ENCODE measurements around the gene MYO15B. TPM values are rescaled to one million over a fixed set of nuclear protein-coding genes. Genes with fewer than 3 reads are reported as not detected.

MYO15B gene
- polyA plus RNA-seq, 1 donor from 2014 or later, result 2.4 TPM

- H3K9ac ChIP-seq (ENCODE audit: low read length), result no peak overlapping the region
- no peak overlapping the region for H3K4me3 ChIP-seq (ENCODE audit: low read length)
- no peaks in the 10 kb centered on the region for H4K20me1 ChIP-seq (ENCODE audit: insufficient read depth)
- H3K9me2 ChIP-seq (ENCODE audit: insufficient read depth, low read length), result no peaks in the 10 kb centered on the region
- no peaks in the 10 kb centered on the region for H3K79me2 ChIP-seq (replicated peaks; ENCODE audit: insufficient read depth, low read length)
- no peaks in the 10 kb centered on the region for H3K36me3 ChIP-seq (ENCODE audit: insufficient read depth, low read length)
- no peaks in the 10 kb centered on the region for H3K27me3 ChIP-seq (ENCODE audit: insufficient read depth, low read depth, low read length)
- H3K9me3 ChIP-seq (ENCODE audit: low read length), result no peaks in the 10 kb centered on the region
- H3K4me2 ChIP-seq (ENCODE audit: low read length), result no peak overlapping the region
- TF ChIP-seq EP300 (conservative IDR thresholded peaks at IDR 0.05; ENCODE audit: poor library complexity, severe bottlenecking) (no peak), REST (IDR thresholded peaks at IDR 0.05; ENCODE audit: borderline replicate concordance) (no peak), EZH2 (IDR thresholded peaks at IDR 0.05; ENCODE audit: borderline replicate concordance, insufficient read depth, low read length, poor library complexity, severe bottlenecking) (no peak), RAD21 (conservative IDR thresholded peaks at IDR 0.05) (no peak), POLR2AphosphoS5 (IDR thresholded peaks at IDR 0.05) (no peak), TAF1 (IDR thresholded peaks at IDR 0.05; ENCODE audit: low read depth) (no peak), MXI1 (conservative IDR thresholded peaks at IDR 0.05; ENCODE audit: poor library complexity, severe bottlenecking) (no peak), SMC3 (conservative IDR thresholded peaks at IDR 0.05; ENCODE audit: poor library complexity) (no peak)
- TF ChIP-seq, protein P1, sequence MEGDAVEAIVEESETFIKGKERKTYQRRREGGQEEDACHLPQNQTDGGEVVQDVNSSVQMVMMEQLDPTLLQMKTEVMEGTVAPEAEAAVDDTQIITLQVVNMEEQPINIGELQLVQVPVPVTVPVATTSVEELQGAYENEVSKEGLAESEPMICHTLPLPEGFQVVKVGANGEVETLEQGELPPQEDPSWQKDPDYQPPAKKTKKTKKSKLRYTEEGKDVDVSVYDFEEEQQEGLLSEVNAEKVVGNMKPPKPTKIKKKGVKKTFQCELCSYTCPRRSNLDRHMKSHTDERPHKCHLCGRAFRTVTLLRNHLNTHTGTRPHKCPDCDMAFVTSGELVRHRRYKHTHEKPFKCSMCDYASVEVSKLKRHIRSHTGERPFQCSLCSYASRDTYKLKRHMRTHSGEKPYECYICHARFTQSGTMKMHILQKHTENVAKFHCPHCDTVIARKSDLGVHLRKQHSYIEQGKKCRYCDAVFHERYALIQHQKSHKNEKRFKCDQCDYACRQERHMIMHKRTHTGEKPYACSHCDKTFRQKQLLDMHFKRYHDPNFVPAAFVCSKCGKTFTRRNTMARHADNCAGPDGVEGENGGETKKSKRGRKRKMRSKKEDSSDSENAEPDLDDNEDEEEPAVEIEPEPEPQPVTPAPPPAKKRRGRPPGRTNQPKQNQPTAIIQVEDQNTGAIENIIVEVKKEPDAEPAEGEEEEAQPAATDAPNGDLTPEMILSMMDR (IDR thresholded peaks at IDR 0.05; ENCODE audit: poor library complexity, severe bottlenecking), result no peak
- H3F3A ChIP-seq (ENCODE audit: insufficient read depth, low read length, poor library complexity, severe bottlenecking), result no peaks in the 10 kb centered on the region
- no peak overlapping the region for H3K27ac ChIP-seq (ENCODE audit: low read length)
- no peak overlapping the region for H2AFZ ChIP-seq (ENCODE audit: low read depth, low read length)
Observed at GRCh38 chr17:75639327-75639726, 51.7 kb downstream of the MYO15B start.

DNA sequence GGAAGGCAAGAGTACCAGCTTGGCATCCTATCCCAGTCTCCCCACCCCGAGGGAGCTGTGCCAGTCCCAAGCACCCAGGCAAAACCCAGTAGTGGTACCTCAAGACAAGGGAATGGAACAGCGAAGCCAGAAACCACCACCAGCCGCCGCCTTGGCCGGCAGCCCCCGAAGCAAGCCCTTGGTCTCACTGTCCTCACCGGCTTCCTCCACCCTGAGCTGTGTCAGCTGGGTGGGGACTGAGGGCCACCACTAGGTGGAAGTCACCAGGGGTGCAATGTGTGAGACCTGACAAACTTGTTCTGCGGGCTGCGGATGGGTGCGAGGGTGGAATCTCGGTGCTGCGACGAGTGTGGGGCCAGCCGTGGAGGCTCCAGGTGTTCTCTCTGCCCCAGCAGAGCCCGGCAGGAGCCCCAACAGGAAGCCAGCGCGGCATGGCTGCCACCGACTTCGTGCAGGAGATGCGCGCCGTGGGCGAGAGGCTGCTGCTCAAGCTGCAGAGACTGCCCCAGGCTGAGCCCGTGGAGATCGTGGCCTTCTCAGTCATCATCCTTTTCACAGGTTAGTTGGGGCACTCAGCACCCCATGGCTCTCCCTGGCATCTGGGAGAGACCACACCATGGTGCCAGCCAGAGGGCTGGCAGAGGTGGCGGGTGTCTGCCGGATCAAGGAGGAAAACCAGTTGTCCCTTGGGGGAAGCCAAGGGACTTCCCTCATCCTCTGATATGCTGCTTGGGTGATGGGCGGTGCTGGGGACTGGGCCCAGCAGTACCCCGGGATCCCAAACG is 52.4 kb downstream of the MYO15B start:
- no peaks in the 10 kb centered on the region for H3K36me3 ChIP-seq (ENCODE audit: insufficient read depth, low read length)
- H3K27me3 ChIP-seq (ENCODE audit: insufficient read depth, low read depth, low read length), result no peaks in the 10 kb centered on the region

More for the DNA sequence above, 52.4 kb downstream of the MYO15B start:
- Histone ChIP-seq H2AFZ (ENCODE audit: low read depth, low read length) (no peak overlapping the region), H3K79me2 (replicated peaks; ENCODE audit: insufficient read depth, low read length) (no peaks in the 10 kb centered on the region), H4K20me1 (ENCODE audit: insufficient read depth) (no peaks in the 10 kb centered on the region), H3K27ac (ENCODE audit: low read length) (no peak overlapping the region), H3K9ac (ENCODE audit: low read length) (no peak overlapping the region), H3K4me2 (ENCODE audit: low read length) (no peak overlapping the region), H3K9me2 (ENCODE audit: insufficient read depth, low read length) (no peaks in the 10 kb centered on the region), H3K9me3 (ENCODE audit: low read length) (no peaks in the 10 kb centered on the region), H3K4me3 (ENCODE audit: low read length) (no peak overlapping the region), H3F3A (ENCODE audit: insufficient read depth, low read length, poor library complexity, severe bottlenecking) (no peaks in the 10 kb centered on the region)
- TF ChIP-seq EZH2 (IDR thresholded peaks at IDR 0.05; ENCODE audit: borderline replicate concordance, insufficient read depth, low read length, poor library complexity, severe bottlenecking), result no peak
